MM.1S (cell line): Measurements from ENCODE around the gene RBL1.

ENCODE experiments used
- EZH2 ChIP-seq: fragments of 300-600 bp; sonication (generic); optimal IDR thresholded peaks from 2 replicates; pipeline ENCODE3; 2017; ENCODE audit warnings: low read depth, mild to moderate bottlenecking, antibody characterized with exemption, low read length, mixed read lengths
- EZH2phosphoT487 ChIP-seq: fragments of 300-600 bp; sonication (generic); IDR thresholded peaks from 2 replicates; pipeline ENCODE4 v1.6.1; 2018; ENCODE audit warnings: antibody characterized with exemption, low read length
- TF ChIP-seq, protein P1 (sequence below): fragments of 300-600 bp; sonication (generic); IDR thresholded peaks from 2 replicates; pipeline ENCODE4 v1.5.1; 2016; ENCODE audit warnings: antibody characterized with exemption, low read length, mixed read lengths

DNA sequence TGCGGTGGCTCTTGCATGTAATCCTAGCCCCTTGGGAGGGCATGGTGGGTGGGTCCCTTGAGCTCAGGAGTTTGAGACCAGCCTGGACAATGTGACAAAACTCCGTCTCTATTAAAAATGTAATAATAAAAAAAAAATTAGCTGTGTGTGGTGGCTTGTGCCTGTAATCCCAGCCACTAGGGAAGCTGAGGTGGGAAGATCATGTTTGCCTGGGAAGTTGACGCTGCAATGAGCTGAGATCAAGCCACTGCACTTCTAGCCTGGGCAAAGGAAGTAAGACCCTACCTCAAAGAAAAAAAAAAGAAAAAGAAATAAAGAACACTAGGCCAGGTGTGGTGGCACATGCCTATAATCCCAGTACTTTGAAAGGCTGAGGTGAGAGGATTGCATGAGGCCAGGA is 139.8 kb downstream of the RBL1 start:
- no peak for TF ChIP-seq EZH2
- TF ChIP-seq, protein P1, sequence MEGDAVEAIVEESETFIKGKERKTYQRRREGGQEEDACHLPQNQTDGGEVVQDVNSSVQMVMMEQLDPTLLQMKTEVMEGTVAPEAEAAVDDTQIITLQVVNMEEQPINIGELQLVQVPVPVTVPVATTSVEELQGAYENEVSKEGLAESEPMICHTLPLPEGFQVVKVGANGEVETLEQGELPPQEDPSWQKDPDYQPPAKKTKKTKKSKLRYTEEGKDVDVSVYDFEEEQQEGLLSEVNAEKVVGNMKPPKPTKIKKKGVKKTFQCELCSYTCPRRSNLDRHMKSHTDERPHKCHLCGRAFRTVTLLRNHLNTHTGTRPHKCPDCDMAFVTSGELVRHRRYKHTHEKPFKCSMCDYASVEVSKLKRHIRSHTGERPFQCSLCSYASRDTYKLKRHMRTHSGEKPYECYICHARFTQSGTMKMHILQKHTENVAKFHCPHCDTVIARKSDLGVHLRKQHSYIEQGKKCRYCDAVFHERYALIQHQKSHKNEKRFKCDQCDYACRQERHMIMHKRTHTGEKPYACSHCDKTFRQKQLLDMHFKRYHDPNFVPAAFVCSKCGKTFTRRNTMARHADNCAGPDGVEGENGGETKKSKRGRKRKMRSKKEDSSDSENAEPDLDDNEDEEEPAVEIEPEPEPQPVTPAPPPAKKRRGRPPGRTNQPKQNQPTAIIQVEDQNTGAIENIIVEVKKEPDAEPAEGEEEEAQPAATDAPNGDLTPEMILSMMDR = no peak
- TF ChIP-seq EZH2phosphoT487 = no peak
